IPS DF 4.7 (cell line): ENCODE data around the gene CCR5.
A peak's percentile ranks its signal among the peaks of the same experiment; 100 is the strongest.

ENCODE experiments used
- DNase-seq: peaks from one replicate; pipeline ENCODE4 v3.0.0-alpha.2; 2013; ENCODE audit warnings: low spot score; ENCODE audit errors: extremely low read depth

Gene CCR5

GRCh38 chr3:46358466-46358865 lies 12.3 kb upstream of the CCR5 start:
- DNase-seq = no peak

- no peak for DNase-seq
Observed at GRCh38 chr3:46359733-46360493, 10.8 kb upstream of the CCR5 start.

- DNase-seq = no peak
Observed at GRCh38 chr3:46360907-46361306, 9.8 kb upstream of the CCR5 start.

GRCh38 chr3:46361408-46362283 lies 9.1 kb upstream of the CCR5 start:
- no peak for DNase-seq

- no peak for DNase-seq
Observed at GRCh38 chr3:46365041-46365440, 5.7 kb upstream of the CCR5 start.

- no peak for DNase-seq
Observed at GRCh38 chr3:46365737-46366524, 4.8 kb upstream of the CCR5 start.

- DNase-seq = no peak
Observed at GRCh38 chr3:46367811-46368210, 2.9 kb upstream of the CCR5 start.

GRCh38 chr3:46368569-46368968 lies 2.2 kb upstream of the CCR5 start:
- DNase-seq = peak; percentile 36

GRCh38 chr3:46369151-46369550 lies 1.6 kb upstream of the CCR5 start:
- no peak for DNase-seq

- no peak for DNase-seq
Observed at GRCh38 chr3:46369675-46370132, 1.0 kb upstream of the CCR5 start.

- no peak for DNase-seq
Observed at GRCh38 chr3:46371519-46372340, 984 bp downstream of the CCR5 start.

GRCh38 chr3:46372492-46373359 lies 2.0 kb downstream of the CCR5 start:
- no peak for DNase-seq

GRCh38 chr3:46374755-46375154 lies 4.0 kb downstream of the CCR5 start:
- DNase-seq = no peak

- no peak for DNase-seq
Observed at GRCh38 chr3:46375218-46375617, 4.5 kb downstream of the CCR5 start.

GRCh38 chr3:46375814-46376213 lies 5.1 kb downstream of the CCR5 start:
- DNase-seq = no peak

- DNase-seq = peak; percentile 53
Observed at GRCh38 chr3:46378426-46378942, 7.7 kb downstream of the CCR5 start.

GRCh38 chr3:46380471-46381221 lies 9.9 kb downstream of the CCR5 start:
- DNase-seq = no peak

- no peak for DNase-seq
Observed at GRCh38 chr3:46381625-46382024, 10.9 kb downstream of the CCR5 start.
